Measurements from ENCODE around the gene SERPING1. TPM values are rescaled to one million over a fixed set of nuclear protein-coding genes. Genes with fewer than 3 reads are reported as not detected.

The SERPING1 gene
- total and polyA plus RNA-seq, 2 donors (not counting 1 experiment from before 2014, with no cell fraction given), result not detected

GRCh38 chr11:57585301-57585700, 12.2 kb upstream of the SERPING1 start:
- no peak overlapping the region for H3K27ac Mint-ChIP-seq
- DNase-seq, result no peak

GRCh38 chr11:57586711-57587245, 10.7 kb upstream of the SERPING1 start:
- Histone ChIP-seq H3K4me1 (ENCODE audit: control insufficient read depth in 2 of 2, insufficient read depth in 2 of 2, low read length in 2 of 2) (no peaks in the 10 kb centered on the region), H3K36me3 (replicated peaks in 1 of 2; ENCODE audit: control extremely low read depth in 1 of 2, control insufficient read depth in 1 of 2, extremely low read depth in 1 of 2, insufficient read depth in 2 of 2, low read length in 1 of 2) (no peaks in the 10 kb centered on the region), H3K27ac (ENCODE audit: low read length in 2 of 2) (no peak overlapping the region), H3K9ac (ENCODE audit: low read length) (no peak overlapping the region), H3K9me3 (ENCODE audit: control extremely low read depth in 1 of 3, control insufficient read depth in 2 of 3, insufficient read depth in 1 of 3, low read length in 2 of 3) (no peaks in the 10 kb centered on the region), H2AFZ (ENCODE audit: insufficient read depth, low read depth, low read length, poor library complexity, severe bottlenecking) (no peak overlapping the region), H3K4me3 (ENCODE audit: control extremely low read depth in 1 of 5, extremely low read depth in 1 of 5, insufficient read depth in 1 of 5, low read depth in 2 of 5, low read length in 4 of 5) (no peak overlapping the region), H3K4me2 (replicated peaks; ENCODE audit: low read depth, low read length, poor library complexity, severe bottlenecking) (no peak overlapping the region), H3K27me3 (replicated peaks in 1 of 4; ENCODE audit: control extremely low read depth in 1 of 4, control insufficient read depth in 3 of 4, insufficient read depth in 4 of 4, low read length in 3 of 4) (no peaks in the 10 kb centered on the region), H4K20me1 (ENCODE audit: control insufficient read depth, insufficient read depth, low read length, poor library complexity, severe bottlenecking) (no peaks in the 10 kb centered on the region), H3K79me2 (ENCODE audit: control insufficient read depth, insufficient read depth, low read length) (no peaks in the 10 kb centered on the region)
- ATAC-seq (ENCODE audit: low read depth), result no peak
- Mint-ChIP-seq H3K27me3 (peaks cover 5% of the 10 kb centered on the region), H3K9me3 (ENCODE audit: insufficient read depth) (no peaks in the 10 kb centered on the region), H3K27ac (no peak overlapping the region), H3K4me3 (no peak overlapping the region), H3K4me1 (no peaks in the 10 kb centered on the region)
- no peak for TF ChIP-seq EZH2 (IDR thresholded peaks at IDR 0.05; ENCODE audit: borderline replicate concordance, insufficient read depth, low read depth, low read length, poor library complexity, severe bottlenecking)
- TF ChIP-seq CTCF (IDR thresholded peaks at IDR 0.05), result no peak
- intact Hi-C loops (cut with micrococcal nuclease), result no loop called here
- DNase-seq, result no peak
- ChIA-PET POLR2A (no interaction called here), CTCF (interaction anchor here (0.9 kb wide), 1 partner anchor 58 kb away, joined by 3 read pairs; no protein-coding TSS in a partner anchor)
- no CpG with 5 or more reads among the region's 2 CpGs for WGBS (ENCODE audit: insufficient coverage)

More at GRCh38 chr11:57585301-57585700, 12.2 kb upstream of the SERPING1 start:
- Histone ChIP-seq H3K79me2 (ENCODE audit: control insufficient read depth, insufficient read depth, low read length) (no peaks in the 10 kb centered on the region), H3K9me3 (ENCODE audit: control extremely low read depth in 1 of 3, control insufficient read depth in 2 of 3, insufficient read depth in 1 of 3, low read length in 2 of 3) (no peaks in the 10 kb centered on the region), H3K36me3 (replicated peaks in 1 of 2; ENCODE audit: control extremely low read depth in 1 of 2, control insufficient read depth in 1 of 2, extremely low read depth in 1 of 2, insufficient read depth in 2 of 2, low read length in 1 of 2) (no peaks in the 10 kb centered on the region), H3K27ac (ENCODE audit: low read length in 2 of 2) (no peak overlapping the region), H3K9ac (ENCODE audit: low read length) (no peak overlapping the region), H3K27me3 (replicated peaks in 1 of 4; ENCODE audit: control extremely low read depth in 1 of 4, control insufficient read depth in 3 of 4, insufficient read depth in 4 of 4, low read length in 3 of 4) (no peaks in the 10 kb centered on the region), H3K4me3 (ENCODE audit: control extremely low read depth in 1 of 5, extremely low read depth in 1 of 5, insufficient read depth in 1 of 5, low read depth in 2 of 5, low read length in 4 of 5) (no peak overlapping the region), H4K20me1 (ENCODE audit: control insufficient read depth, insufficient read depth, low read length, poor library complexity, severe bottlenecking) (no peaks in the 10 kb centered on the region), H3K4me1 (ENCODE audit: control insufficient read depth in 2 of 2, insufficient read depth in 2 of 2, low read length in 2 of 2) (no peaks in the 10 kb centered on the region), H3K4me2 (replicated peaks; ENCODE audit: low read depth, low read length, poor library complexity, severe bottlenecking) (no peak overlapping the region), H2AFZ (ENCODE audit: insufficient read depth, low read depth, low read length, poor library complexity, severe bottlenecking) (no peak overlapping the region)
- CTCF ChIA-PET, result no interaction called here
- H3K4me3 Mint-ChIP-seq, result no peak overlapping the region
- peaks cover 1% of the 10 kb centered on the region for H3K27me3 Mint-ChIP-seq
- intact Hi-C loops (cut with micrococcal nuclease), result no loop called here
- ATAC-seq (ENCODE audit: low read depth), result no peak
- POLR2A ChIA-PET, result no interaction called here
- H3K4me1 Mint-ChIP-seq, result no peaks in the 10 kb centered on the region
- TF ChIP-seq CTCF (IDR thresholded peaks at IDR 0.05) (no peak), EZH2 (IDR thresholded peaks at IDR 0.05; ENCODE audit: borderline replicate concordance, insufficient read depth, low read depth, low read length, poor library complexity, severe bottlenecking) (no peak)
- no peaks in the 10 kb centered on the region for H3K9me3 Mint-ChIP-seq (ENCODE audit: insufficient read depth)
